ENCODE results near the gene GREB1.

GREB1 gene

GRCh38 chr2:11640132-11640531 lies 106.3 kb downstream of the GREB1 start:
- Histone ChIP-seq H3K4me1 (ENCODE audit: insufficient read depth, low read length) (no peaks in the 10 kb centered on the region), H3K36me3 (ENCODE audit: insufficient read depth, low read length) (peaks cover 9% of the 10 kb centered on the region), H3K9me3 (ENCODE audit: control insufficient read depth, insufficient read depth, low read length) (no peaks in the 10 kb centered on the region), H3K9ac (ENCODE audit: low read depth, low read length) (no peak overlapping the region)

- Histone ChIP-seq H3K9ac (ENCODE audit: low read depth, low read length) (no peak overlapping the region), H3K4me1 (ENCODE audit: insufficient read depth, low read length) (peaks cover under 1% of the 10 kb centered on the region; the same call in 1 of the 2 replicates), H3K36me3 (ENCODE audit: insufficient read depth, low read length) (peaks cover 9% of the 10 kb centered on the region), H3K9me3 (ENCODE audit: control insufficient read depth, insufficient read depth, low read length) (no peaks in the 10 kb centered on the region)
These were observed 109.1 kb downstream of the GREB1 start for GRCh38 chr2:11642972-11643371.

GRCh38 chr2:11644293-11644692 lies 110.4 kb downstream of the GREB1 start:
- peaks cover 6% of the 10 kb centered on the region; the same call in 1 of the 2 replicates for H3K4me1 ChIP-seq (ENCODE audit: insufficient read depth, low read length)

GRCh38 chr2:11646530-11646929 lies 112.7 kb downstream of the GREB1 start:
- Histone ChIP-seq H3K4me1 (ENCODE audit: insufficient read depth, low read length) (peaks cover 6% of the 10 kb centered on the region; the same call in 1 of the 2 replicates), H3K36me3 (ENCODE audit: insufficient read depth, low read length) (peaks cover 3% of the 10 kb centered on the region; the same call in 1 of the 2 replicates), H3K9me3 (ENCODE audit: control insufficient read depth, insufficient read depth, low read length) (no peaks in the 10 kb centered on the region), H3K9ac (ENCODE audit: low read depth, low read length) (no peak overlapping the region)

More at GRCh38 chr2:11644293-11644692, 110.4 kb downstream of the GREB1 start:
- Histone ChIP-seq H3K9me3 (ENCODE audit: control insufficient read depth, insufficient read depth, low read length) (no peaks in the 10 kb centered on the region), H3K36me3 (ENCODE audit: insufficient read depth, low read length) (peaks cover 3% of the 10 kb centered on the region; the same call in 1 of the 2 replicates), H3K9ac (ENCODE audit: low read depth, low read length) (no peak overlapping the region)

- Histone ChIP-seq H3K9me3 (ENCODE audit: control insufficient read depth, insufficient read depth, low read length) (no peaks in the 10 kb centered on the region), H3K36me3 (ENCODE audit: insufficient read depth, low read length) (peaks cover under 1% of the 10 kb centered on the region; the same call in 1 of the 2 replicates), H3K9ac (ENCODE audit: low read depth, low read length) (no peak overlapping the region), H3K4me1 (ENCODE audit: insufficient read depth, low read length) (peaks cover 6% of the 10 kb centered on the region; the same call in 1 of the 2 replicates)
These were observed 114.2 kb downstream of the GREB1 start for GRCh38 chr2:11647834-11648600.

- H3K36me3 ChIP-seq (ENCODE audit: insufficient read depth, low read length), result no peaks in the 10 kb centered on the region
- H3K4me1 ChIP-seq (ENCODE audit: insufficient read depth, low read length), result peaks cover 6% of the 10 kb centered on the region; the same call in 1 of the 2 replicates
- no peak overlapping the region for H3K9ac ChIP-seq (ENCODE audit: low read depth, low read length)
- H3K9me3 ChIP-seq (ENCODE audit: control insufficient read depth, insufficient read depth, low read length), result no peaks in the 10 kb centered on the region
These were observed 115.2 kb downstream of the GREB1 start for GRCh38 chr2:11649093-11649492.

GRCh38 chr2:11651856-11652548 lies 118.2 kb downstream of the GREB1 start:
- H3K36me3 ChIP-seq (ENCODE audit: insufficient read depth, low read length), result no peaks in the 10 kb centered on the region
- H3K9me3 ChIP-seq (ENCODE audit: control insufficient read depth, insufficient read depth, low read length), result no peaks in the 10 kb centered on the region
- peaks cover 6% of the 10 kb centered on the region; the same call in 1 of the 2 replicates for H3K4me1 ChIP-seq (ENCODE audit: insufficient read depth, low read length)
- H3K9ac ChIP-seq (ENCODE audit: low read depth, low read length), result no peak overlapping the region

GRCh38 chr2:11652553-11652952 lies 118.7 kb downstream of the GREB1 start:
- no peaks in the 10 kb centered on the region for H3K36me3 ChIP-seq (ENCODE audit: insufficient read depth, low read length)
- peaks cover 6% of the 10 kb centered on the region; the same call in 1 of the 2 replicates for H3K4me1 ChIP-seq (ENCODE audit: insufficient read depth, low read length)
- no peaks in the 10 kb centered on the region for H3K9me3 ChIP-seq (ENCODE audit: control insufficient read depth, insufficient read depth, low read length)
- no peak overlapping the region for H3K9ac ChIP-seq (ENCODE audit: low read depth, low read length)

GRCh38 chr2:11655495-11655894 lies 121.7 kb downstream of the GREB1 start:
- Histone ChIP-seq H3K9ac (ENCODE audit: low read depth, low read length) (no peak overlapping the region), H3K9me3 (ENCODE audit: control insufficient read depth, insufficient read depth, low read length) (no peaks in the 10 kb centered on the region), H3K4me1 (ENCODE audit: insufficient read depth, low read length) (no peaks in the 10 kb centered on the region), H3K36me3 (ENCODE audit: insufficient read depth, low read length) (no peaks in the 10 kb centered on the region)

- Histone ChIP-seq H3K9ac (ENCODE audit: low read depth, low read length) (no peak overlapping the region), H3K36me3 (ENCODE audit: insufficient read depth, low read length) (no peaks in the 10 kb centered on the region), H3K4me1 (ENCODE audit: insufficient read depth, low read length) (no peaks in the 10 kb centered on the region), H3K9me3 (ENCODE audit: control insufficient read depth, insufficient read depth, low read length) (no peaks in the 10 kb centered on the region)
These were observed 122.4 kb downstream of the GREB1 start for GRCh38 chr2:11656252-11656651.

- H3K9ac ChIP-seq (ENCODE audit: low read depth, low read length), result no peak overlapping the region
- H3K9me3 ChIP-seq (ENCODE audit: control insufficient read depth, insufficient read depth, low read length), result no peaks in the 10 kb centered on the region
- no peaks in the 10 kb centered on the region for H3K36me3 ChIP-seq (ENCODE audit: insufficient read depth, low read length)
- no peaks in the 10 kb centered on the region for H3K4me1 ChIP-seq (ENCODE audit: insufficient read depth, low read length)
These were observed 122.8 kb downstream of the GREB1 start for GRCh38 chr2:11656671-11657101.

- Histone ChIP-seq H3K36me3 (ENCODE audit: insufficient read depth, low read length) (no peaks in the 10 kb centered on the region), H3K4me1 (ENCODE audit: insufficient read depth, low read length) (no peaks in the 10 kb centered on the region), H3K9ac (ENCODE audit: low read depth, low read length) (no peak overlapping the region), H3K9me3 (ENCODE audit: control insufficient read depth, insufficient read depth, low read length) (no peaks in the 10 kb centered on the region)
These were observed 123.3 kb downstream of the GREB1 start for GRCh38 chr2:11657195-11657594.

- no peaks in the 10 kb centered on the region for H3K36me3 ChIP-seq (ENCODE audit: insufficient read depth, low read length)
- H3K9me3 ChIP-seq (ENCODE audit: control insufficient read depth, insufficient read depth, low read length), result no peaks in the 10 kb centered on the region; the same call in 1 of the 2 replicates
- no peak overlapping the region for H3K9ac ChIP-seq (ENCODE audit: low read depth, low read length)
- H3K4me1 ChIP-seq (ENCODE audit: insufficient read depth, low read length), result no peaks in the 10 kb centered on the region
These were observed 123.8 kb downstream of the GREB1 start for GRCh38 chr2:11657646-11658045.

GRCh38 chr2:11658208-11659114 lies 124.6 kb downstream of the GREB1 start:
- Histone ChIP-seq H3K36me3 (ENCODE audit: insufficient read depth, low read length) (no peaks in the 10 kb centered on the region), H3K9ac (ENCODE audit: low read depth, low read length) (no peak overlapping the region), H3K4me1 (ENCODE audit: insufficient read depth, low read length) (no peaks in the 10 kb centered on the region), H3K9me3 (ENCODE audit: control insufficient read depth, insufficient read depth, low read length) (peaks cover 6% of the 10 kb centered on the region; the same call in 1 of the 2 replicates)
